Hepatocyte (in vitro differentiated cells): Measurements from ENCODE around the gene NOTCH1. TPM values are rescaled to one million over a fixed set of nuclear protein-coding genes. Genes with fewer than 3 reads are reported as not detected.
"Not testable (repeated sequence)": the region's sequence is repeated elsewhere in the genome, so short reads cannot be mapped to it uniquely, and the experiment has no call there.

Experiments
- DNase-seq: peaks from one replicate; pipeline ENCODE4 v3.0.0-alpha.2; 2016; ENCODE audit warnings: low spot score
- H2AFZ ChIP-seq: fragments of 200-600 bp; sonication (generic); 2 replicates; pipeline ENCODE4 v1.6.0; 2016; ENCODE audit warnings: antibody characterized with exemption, mild to moderate bottlenecking
- H3K27ac ChIP-seq: fragments of 200-600 bp; sonication (generic); 2 replicates; pipeline ENCODE4 v1.5.1; 2016; ENCODE audit warnings: mild to moderate bottlenecking
- H3K27me3 ChIP-seq: fragments of 200-600 bp; sonication (generic); 2 replicates; pipeline ENCODE4 v1.6.1; 2016
- H3K36me3 ChIP-seq: fragments of 200-600 bp; sonication (generic); replicated peaks from 2 replicates; pipeline ENCODE4 v1.5.1; 2016; ENCODE audit warnings: low read depth; ENCODE audit not compliant: insufficient read depth
- H3K4me1 ChIP-seq: fragments of 200-600 bp; sonication (generic); 2 replicates; pipeline ENCODE4 v1.5.1; 2016; ENCODE audit warnings: mild to moderate bottlenecking, moderate library complexity; ENCODE audit not compliant: insufficient read depth
- H3K4me2 ChIP-seq: fragments of 200-600 bp; sonication (generic); 2 replicates; pipeline ENCODE4 v1.6.0; 2016
- H3K4me3 ChIP-seq: fragments of 200-600 bp; sonication (generic); 2 replicates; pipeline ENCODE4 v1.5.1; 2016; ENCODE audit warnings: mild to moderate bottlenecking
- H3K79me2 ChIP-seq: fragments of 200-600 bp; sonication (generic); 2 replicates; pipeline ENCODE4 v1.6.0; 2017; ENCODE audit warnings: mild to moderate bottlenecking
- H3K9me2 ChIP-seq: fragments of 200-600 bp; sonication (generic); replicated peaks from 2 replicates; pipeline ENCODE4 v1.6.0; 2017; ENCODE audit warnings: mild to moderate bottlenecking; ENCODE audit not compliant: insufficient read depth
- H3K9me3 ChIP-seq: fragments of 200-600 bp; sonication (generic); 2 replicates; pipeline ENCODE4 v1.5.1; 2016; ENCODE audit warnings: low read depth, mild to moderate bottlenecking
- H4K20me1 ChIP-seq: fragments of 200-600 bp; sonication (generic); 2 replicates; pipeline ENCODE4 v1.6.0; 2016; ENCODE audit warnings: mild to moderate bottlenecking; ENCODE audit not compliant: insufficient read depth, poor library complexity, severe bottlenecking
- EZH2 ChIP-seq: fragments of 200-600 bp; sonication (generic); IDR thresholded peaks from 2 replicates; pipeline ENCODE4 v1.6.1; 2016; ENCODE audit warnings: antibody characterized with exemption, mild to moderate bottlenecking, borderline replicate concordance
- EZH2phosphoT487 ChIP-seq: fragments of 200-600 bp; sonication (generic); IDR thresholded peaks from one replicate; pipeline ENCODE4 v1.6.1; 2018; ENCODE audit warnings: antibody characterized with exemption, mild to moderate bottlenecking, low read depth, moderate library complexity; ENCODE audit not compliant: unreplicated experiment, severe bottlenecking
- WGBS: methylation state at CpG from one replicate; pipeline ENCODE4 v1.1.6; 2016; ENCODE audit warnings: low lambda C conversion rate; ENCODE audit errors: missing lambda C conversion rate; 5-methylcytosine and 5-hydroxymethylcytosine counted together
- polyA plus RNA-seq: library from polyadenylated mRNA; unstranded; fragments of >200 nt; fragmentation: Nextera tagmentation; extraction: Ambion mirVana; gene quantifications from 2 replicates; pipeline ENCODE4 v1.2.1, GENCODE V29; 2016
- total RNA-seq: library from RNA; depleted of rRNA; stranded (reverse); fragments of >200 nt; gene quantifications from 2 replicates; pipeline ENCODE4 v1.2.3, GENCODE V29; 2014
- TF ChIP-seq, protein P1 (sequence below): fragments of 200-600 bp; sonication (generic); IDR thresholded peaks from 2 replicates; pipeline ENCODE4 v1.5.1; 2016; ENCODE audit warnings: antibody characterized with exemption, mild to moderate bottlenecking; ENCODE audit not compliant: poor library complexity

The NOTCH1 gene
- total and polyA plus RNA-seq, 2 experiments from 2014 or later, result 5.3 to 6.5 TPM

DNA sequence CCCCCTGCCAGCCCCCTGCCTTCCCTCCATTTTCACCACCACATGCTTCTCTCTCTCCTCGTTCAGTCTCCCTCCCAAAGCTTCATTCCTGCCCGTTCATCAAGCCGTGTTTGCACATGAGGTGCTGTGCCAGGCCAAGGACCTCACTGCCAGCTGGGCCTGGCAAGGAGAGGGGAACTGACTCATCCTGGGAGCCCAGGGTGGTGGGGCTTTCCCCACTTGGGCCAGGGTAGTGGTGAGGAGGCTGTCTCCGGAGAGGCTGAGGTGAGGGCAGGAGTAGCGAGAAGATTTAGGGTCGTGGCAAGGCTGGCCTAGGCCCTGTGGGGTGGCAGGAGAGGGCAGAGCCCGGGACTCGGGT lies 30.4 kb upstream of the NOTCH1 start:
- TF ChIP-seq EZH2phosphoT487 (no peak), EZH2 (no peak)
- TF ChIP-seq, protein P1, sequence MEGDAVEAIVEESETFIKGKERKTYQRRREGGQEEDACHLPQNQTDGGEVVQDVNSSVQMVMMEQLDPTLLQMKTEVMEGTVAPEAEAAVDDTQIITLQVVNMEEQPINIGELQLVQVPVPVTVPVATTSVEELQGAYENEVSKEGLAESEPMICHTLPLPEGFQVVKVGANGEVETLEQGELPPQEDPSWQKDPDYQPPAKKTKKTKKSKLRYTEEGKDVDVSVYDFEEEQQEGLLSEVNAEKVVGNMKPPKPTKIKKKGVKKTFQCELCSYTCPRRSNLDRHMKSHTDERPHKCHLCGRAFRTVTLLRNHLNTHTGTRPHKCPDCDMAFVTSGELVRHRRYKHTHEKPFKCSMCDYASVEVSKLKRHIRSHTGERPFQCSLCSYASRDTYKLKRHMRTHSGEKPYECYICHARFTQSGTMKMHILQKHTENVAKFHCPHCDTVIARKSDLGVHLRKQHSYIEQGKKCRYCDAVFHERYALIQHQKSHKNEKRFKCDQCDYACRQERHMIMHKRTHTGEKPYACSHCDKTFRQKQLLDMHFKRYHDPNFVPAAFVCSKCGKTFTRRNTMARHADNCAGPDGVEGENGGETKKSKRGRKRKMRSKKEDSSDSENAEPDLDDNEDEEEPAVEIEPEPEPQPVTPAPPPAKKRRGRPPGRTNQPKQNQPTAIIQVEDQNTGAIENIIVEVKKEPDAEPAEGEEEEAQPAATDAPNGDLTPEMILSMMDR, result no peak
- peaks cover 17% of the 10 kb centered on the region for H3K4me1 ChIP-seq
- H3K9me3 ChIP-seq, result no peaks in the 10 kb centered on the region
- no peak overlapping the region for H3K27ac ChIP-seq
- no peaks in the 10 kb centered on the region for H4K20me1 ChIP-seq
- H2AFZ ChIP-seq, result no peak overlapping the region
- no peaks in the 10 kb centered on the region for H3K79me2 ChIP-seq
- DNase-seq, result no peak
- no peak overlapping the region for H3K4me2 ChIP-seq
- H3K36me3 ChIP-seq, result no peaks in the 10 kb centered on the region
- H3K27me3 ChIP-seq, result no peaks in the 10 kb centered on the region
- H3K9me2 ChIP-seq, result no peaks in the 10 kb centered on the region
- 95% methylated on average over 8 of the region's 8 CpGs for WGBS
- H3K4me3 ChIP-seq, result no peak overlapping the region

DNA sequence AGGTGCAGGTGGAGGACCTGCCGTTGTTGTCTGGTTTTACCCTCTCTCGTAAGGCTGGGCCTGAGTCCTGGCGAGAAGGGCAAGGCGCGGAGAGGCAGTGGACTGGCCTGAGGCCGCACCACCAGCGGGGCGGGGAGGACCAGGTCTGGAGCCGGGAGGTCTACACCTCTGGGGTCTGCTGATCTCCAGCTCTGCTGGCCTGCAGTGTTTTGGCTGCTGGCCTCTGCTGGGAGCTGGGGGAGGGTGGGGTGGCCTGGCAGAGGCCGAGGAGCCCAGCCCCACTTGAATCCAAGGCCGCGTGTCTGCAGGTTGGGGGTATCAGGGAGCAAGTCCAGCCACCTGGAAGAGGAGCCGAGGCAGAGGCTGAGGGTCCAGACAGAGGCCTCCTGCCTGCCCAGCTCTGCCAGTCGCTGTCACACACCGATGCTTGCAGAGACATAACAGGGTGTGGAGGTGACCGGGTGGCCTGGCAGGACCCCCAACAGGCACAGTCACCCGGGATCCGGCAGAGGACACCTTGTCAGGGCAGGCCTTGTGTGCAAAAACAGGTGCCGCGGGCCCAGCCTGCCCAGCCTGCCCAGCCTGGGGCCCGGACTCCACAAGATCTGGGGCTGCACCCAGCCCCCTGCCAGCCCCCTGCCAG lies 29.9 kb upstream of the NOTCH1 start:
- Histone ChIP-seq H3K4me2 (no peak overlapping the region), H2AFZ (no peak overlapping the region), H3K4me3 (no peak overlapping the region), H3K9me3 (no peaks in the 10 kb centered on the region), H3K4me1 (peaks cover 19% of the 10 kb centered on the region), H4K20me1 (no peaks in the 10 kb centered on the region), H3K36me3 (no peaks in the 10 kb centered on the region), H3K27ac (no peak overlapping the region), H3K79me2 (no peaks in the 10 kb centered on the region), H3K27me3 (no peaks in the 10 kb centered on the region), H3K9me2 (no peaks in the 10 kb centered on the region)
- 87% methylated on average over 20 of the region's 21 CpGs for WGBS
- TF ChIP-seq, protein P1, result no peak
- no peak for TF ChIP-seq EZH2
- no peak for TF ChIP-seq EZH2phosphoT487
- DNase-seq, result no peak

DNA sequence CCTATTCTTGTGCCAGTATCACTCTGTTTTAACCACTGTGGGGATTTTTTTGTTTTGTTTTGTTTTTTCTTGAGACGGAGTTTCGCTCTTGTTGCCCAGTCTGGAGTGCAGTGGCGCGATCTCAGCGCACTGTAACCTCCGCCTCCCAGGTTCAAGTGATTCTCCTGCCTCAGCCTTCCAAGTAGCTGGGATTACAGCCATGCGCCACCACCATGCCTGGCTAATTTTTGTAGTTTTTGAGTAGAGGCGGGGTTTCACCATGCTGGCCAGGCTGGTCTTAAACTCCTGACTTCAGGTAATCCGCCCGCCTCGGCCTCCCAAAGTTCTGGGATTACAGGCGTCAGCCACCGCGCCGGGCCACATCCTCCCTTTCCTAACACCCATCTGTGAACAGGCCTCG lies 28.8 kb upstream of the NOTCH1 start:
- H3K4me1 ChIP-seq, result peaks cover 19% of the 10 kb centered on the region
- not testable (repeated sequence) for H3K9me2 ChIP-seq, H4K20me1 ChIP-seq, H3K27ac ChIP-seq, H2AFZ ChIP-seq, H3K27me3 ChIP-seq, H3K36me3 ChIP-seq, H3K9me3 ChIP-seq, H3K4me3 ChIP-seq, H3K79me2 ChIP-seq, H3K4me2 ChIP-seq, DNase-seq
- WGBS, result 97% methylated on average over 14 of the region's 16 CpGs

DNA sequence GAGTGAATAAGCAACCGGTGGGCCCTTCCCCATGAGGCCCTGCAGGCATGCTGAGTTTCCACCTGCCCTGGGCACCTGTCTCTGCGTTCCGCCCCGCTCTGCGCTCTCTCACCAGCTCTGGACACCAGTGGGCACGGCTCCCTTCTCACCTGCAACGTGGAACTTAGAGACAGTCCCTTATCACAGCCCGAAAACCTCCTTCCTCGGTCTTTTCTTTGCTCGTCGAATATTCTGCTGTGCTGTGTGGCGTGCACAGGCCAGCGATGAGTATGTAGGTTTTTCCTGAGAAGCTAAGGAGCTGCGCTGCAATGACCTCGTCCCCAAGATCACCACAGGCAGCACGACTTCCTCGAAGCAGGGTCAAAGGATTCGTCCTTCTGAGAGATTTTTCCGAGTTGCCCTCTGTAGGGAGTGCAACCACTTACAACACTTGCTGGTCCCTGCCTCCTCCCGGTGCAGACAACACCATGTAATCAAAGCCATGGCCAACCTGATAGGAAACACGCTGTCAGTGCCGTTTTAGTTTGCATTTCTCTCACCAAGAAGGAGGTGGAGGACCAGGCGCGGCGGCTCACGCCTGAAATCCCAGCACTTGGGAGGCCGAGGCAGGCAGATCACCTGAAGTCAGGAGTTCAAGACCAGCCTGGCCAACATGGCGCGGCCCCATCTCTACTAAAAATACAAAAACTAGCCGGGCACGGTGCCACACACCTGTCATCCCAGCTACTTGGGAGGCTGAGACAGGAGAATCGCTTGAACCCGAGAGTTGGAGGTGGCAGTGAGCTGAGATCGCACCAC lies 27.2 kb upstream of the NOTCH1 start:
- Histone ChIP-seq H3K4me1 (peaks cover 29% of the 10 kb centered on the region), H3K79me2 (no peaks in the 10 kb centered on the region), H3K4me3 (no peak overlapping the region), H3K9me2 (no peaks in the 10 kb centered on the region), H2AFZ (no peak overlapping the region), H3K9me3 (no peaks in the 10 kb centered on the region), H4K20me1 (no peaks in the 10 kb centered on the region), H3K4me2 (no peak overlapping the region), H3K27ac (no peak overlapping the region), H3K36me3 (no peaks in the 10 kb centered on the region), H3K27me3 (no peaks in the 10 kb centered on the region)
- WGBS, result 75% methylated on average over 34 of the region's 34 CpGs
- no peak for DNase-seq
- TF ChIP-seq EZH2 (no peak), EZH2phosphoT487 (no peak)
- TF ChIP-seq, protein P1, result no peak
